Stimulated activated CD4-positive, alpha-beta T cell treated with anti-CD3 and anti-CD28 coated beads, TNF-alpha, amount 100 ng/mL, for 4 hours (primary cell): Measurements from ENCODE around the gene SERGEF.
"Not testable (repeated sequence)": the region's sequence is repeated elsewhere in the genome, so short reads cannot be mapped to it uniquely, and the experiment has no call there.

Source experiments
- DNase-seq, 3 experiments: peaks; one replicate each; pipeline ENCODE4 v3.0.0-alpha.2; 2020; ENCODE audit warnings: low read depth in 3 of 3

Gene SERGEF

DNA sequence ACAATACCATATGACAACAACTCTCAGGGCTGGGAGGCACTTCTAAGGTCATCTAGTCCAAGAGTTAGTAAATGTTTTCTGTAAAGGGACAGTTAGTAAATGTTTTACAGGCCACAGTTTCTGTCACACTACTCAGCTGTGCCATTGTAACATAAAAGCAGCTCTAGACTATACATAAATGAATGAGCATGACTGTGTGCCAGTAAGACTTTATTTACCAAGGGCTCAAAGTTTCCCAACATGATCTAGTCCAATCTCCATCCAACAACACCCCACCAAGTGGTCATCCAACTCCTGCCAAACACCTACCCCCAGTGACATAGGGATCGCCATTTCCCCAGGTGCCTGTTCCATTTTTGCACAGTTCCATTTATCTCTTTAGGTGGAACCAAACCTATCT is 12.1 kb downstream of the SERGEF start:
- DNase-seq: no peak

DNA sequence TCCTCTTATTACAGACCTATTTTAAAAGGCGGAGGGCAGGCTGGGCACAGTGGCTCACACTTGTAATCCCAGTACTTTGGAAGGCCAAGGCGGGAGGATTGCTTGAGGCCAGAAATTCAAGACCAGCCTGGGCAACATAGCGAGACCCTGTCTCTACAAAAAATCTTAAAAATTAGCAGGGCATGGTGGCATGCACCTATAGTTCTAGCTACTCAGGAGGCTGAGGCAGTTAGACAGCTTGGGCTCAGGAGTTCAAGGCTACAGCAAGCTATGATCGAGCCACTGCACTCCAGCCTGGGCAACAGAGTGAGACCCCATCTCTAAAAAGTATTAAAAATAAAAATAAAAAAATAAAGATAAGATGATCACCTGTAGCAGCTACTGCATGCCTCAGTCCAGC is 12.7 kb downstream of the SERGEF start:
- DNase-seq: not testable (repeated sequence)

GRCh38 chr11:17992916-17993315 is 19.9 kb downstream of the SERGEF start:
- no peak for DNase-seq

GRCh38 chr11:17991783-17992433 is 20.9 kb downstream of the SERGEF start:
- DNase-seq: peak in 1 of 3 experiments; percentile 31

DNA sequence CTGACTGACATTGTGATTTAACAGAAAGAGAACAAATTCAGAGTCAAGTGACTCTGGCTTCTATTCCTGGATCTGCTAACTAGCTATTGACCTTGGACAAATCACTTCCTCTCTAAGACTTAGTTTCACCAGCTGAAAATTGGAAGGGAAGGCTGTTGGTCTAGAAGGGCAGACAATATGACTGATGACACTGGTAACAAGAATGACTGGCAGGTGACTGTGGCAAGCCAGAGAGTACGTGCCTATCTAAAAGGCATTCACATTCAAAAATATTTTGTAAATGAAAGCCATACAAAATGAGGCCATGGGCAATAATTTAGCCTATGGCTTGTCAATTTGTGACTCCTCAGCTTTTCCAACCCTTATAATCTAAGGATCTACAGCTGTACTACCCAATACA is 23.5 kb downstream of the SERGEF start:
- no peak for DNase-seq

DNA sequence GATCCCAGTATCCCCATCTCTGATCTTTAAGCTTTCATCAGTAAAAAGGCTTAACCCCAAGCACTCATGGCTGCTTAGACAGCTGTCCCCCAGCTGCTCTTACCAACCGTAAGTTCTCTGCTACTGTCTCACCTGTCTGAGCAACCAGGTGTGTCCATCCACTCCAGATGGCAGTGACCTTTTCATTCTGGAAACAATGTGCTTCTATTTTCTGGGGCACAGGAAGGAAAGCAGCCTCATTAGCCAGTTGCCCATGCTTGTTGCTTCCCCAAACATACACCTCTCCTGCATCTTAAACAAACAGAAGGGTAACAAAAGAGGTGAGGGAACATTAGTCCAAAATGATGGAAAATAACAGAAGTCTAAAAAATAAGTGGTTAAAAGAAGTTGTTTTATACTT is 24.4 kb downstream of the SERGEF start:
- no peak for DNase-seq

GRCh38 chr11:17987826-17988225 is 25.0 kb downstream of the SERGEF start:
- DNase-seq: no peak

DNA sequence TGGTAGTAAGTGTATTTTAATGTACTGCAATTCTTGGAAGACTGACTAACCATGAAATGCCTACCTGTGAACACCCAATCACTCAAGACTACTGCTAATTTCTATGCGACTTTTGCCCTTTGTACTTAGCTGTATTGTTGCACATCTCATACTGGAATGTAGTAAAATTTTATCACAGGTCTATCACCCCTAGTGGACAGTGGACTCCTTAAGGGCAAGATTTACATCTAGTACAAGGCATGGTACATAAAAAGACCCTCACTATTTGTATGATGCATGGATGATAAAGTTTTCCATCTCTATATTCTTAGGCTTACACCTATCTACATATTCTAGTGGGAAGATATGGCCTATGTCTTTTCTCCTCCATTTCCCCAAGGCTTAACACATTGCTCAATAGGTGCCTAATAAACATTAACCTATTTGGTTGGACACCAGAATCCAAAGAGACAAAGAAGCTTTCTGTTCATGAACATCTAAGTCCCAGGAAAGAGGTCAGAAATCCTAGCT is 26.1 kb downstream of the SERGEF start:
- DNase-seq: no peak

DNA sequence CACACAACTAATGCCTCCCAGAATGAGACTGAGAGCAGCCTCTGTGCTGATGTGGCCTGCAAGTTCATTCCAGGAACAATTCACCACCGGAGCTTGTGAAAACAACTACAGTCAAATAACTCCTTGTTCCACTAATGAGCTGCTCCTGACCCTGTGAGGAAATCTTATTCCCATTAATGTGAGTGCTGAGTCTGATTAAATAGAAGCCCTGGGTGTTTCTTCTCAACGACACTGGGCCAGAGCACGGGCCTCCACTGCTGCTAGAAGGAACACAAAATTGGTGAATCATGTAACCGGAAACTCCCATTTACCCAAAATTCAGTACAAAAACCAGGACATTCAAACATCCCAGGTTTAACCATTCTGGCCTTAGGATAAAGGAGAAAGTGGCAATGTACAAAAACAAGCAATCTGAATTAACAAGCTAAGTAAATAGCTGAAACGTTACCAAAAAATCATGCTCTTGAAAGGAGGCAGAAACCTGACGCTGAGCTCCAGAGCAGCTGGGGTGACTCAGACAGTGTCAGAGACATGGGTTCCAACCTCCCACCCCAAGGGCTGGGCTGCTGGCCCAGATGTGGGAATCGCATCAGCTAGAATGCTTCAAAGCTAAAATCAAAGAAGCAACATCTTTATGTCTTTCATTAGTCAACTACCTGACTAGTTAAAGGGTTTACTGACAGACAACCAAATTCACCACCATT is 26.7 kb downstream of the SERGEF start:
- DNase-seq: no peak

DNA sequence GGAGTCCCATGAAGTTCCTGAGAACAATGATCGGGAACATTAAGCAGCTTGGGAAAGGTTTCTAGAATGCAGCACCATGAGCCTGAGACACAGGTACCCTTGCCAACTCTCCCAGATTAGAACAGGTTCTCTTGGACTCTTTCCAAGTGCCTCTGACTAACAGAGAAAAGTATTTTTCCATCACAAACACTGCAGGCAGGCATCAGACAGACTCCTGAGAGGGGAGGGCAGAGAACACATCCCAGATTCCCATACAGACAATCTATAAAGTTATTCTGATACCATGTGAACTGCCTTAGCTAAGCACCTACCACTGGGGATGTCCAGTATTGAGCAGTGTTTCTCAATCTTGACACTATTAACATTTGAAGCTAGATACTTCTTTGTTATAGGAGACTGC is 27.3 kb downstream of the SERGEF start:
- no peak for DNase-seq

DNA sequence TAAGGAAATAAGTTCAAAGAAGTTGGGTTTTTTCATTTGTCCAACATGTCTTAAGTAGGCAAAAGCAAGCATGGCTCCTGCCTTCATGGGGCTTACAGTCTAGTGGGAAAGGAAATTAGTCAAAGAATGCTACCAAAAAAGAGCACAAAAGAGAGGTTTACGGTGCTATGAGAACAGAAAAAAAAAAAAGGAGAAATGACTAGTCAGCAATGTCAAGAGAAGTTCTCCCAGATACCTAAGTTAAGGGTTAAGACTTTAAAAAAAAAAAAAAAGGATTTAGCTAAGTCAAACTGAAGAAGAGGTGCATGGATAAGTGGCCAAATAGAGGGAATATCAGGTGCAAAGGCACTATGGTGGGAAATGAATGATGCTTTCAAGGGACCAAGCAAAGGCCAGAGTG is 29.3 kb downstream of the SERGEF start:
- no peak for DNase-seq

DNA sequence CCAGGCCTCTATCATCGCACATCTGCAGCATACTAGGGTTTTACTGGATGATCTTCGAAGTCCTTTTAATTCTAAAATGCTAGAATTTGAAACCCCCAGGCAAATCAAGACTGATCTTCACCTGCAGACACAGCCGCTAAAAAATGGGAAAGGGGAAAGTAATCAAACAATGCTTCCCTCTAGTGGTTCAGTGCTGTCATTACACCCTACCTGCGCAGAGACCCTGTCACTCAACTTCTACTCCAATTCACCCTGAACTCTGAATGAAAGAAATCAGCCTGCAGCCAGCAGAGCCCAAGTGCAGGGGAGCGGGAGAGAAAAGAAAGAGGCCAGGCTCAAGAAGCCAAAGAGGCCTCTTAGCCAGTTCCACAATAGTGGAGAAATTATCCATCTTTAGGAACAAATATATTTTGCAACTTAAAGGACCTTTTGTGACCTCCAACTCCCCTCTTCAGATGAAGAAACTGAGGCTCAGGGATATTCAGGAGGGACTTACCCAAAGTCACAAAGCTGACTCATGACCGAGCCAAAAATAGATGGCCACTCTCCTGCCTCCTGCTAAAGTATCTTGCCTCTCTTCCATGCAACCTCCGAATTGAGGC is 33.0 kb downstream of the SERGEF start:
- peak in 1 of 3 experiments; percentile 2 for DNase-seq

DNA sequence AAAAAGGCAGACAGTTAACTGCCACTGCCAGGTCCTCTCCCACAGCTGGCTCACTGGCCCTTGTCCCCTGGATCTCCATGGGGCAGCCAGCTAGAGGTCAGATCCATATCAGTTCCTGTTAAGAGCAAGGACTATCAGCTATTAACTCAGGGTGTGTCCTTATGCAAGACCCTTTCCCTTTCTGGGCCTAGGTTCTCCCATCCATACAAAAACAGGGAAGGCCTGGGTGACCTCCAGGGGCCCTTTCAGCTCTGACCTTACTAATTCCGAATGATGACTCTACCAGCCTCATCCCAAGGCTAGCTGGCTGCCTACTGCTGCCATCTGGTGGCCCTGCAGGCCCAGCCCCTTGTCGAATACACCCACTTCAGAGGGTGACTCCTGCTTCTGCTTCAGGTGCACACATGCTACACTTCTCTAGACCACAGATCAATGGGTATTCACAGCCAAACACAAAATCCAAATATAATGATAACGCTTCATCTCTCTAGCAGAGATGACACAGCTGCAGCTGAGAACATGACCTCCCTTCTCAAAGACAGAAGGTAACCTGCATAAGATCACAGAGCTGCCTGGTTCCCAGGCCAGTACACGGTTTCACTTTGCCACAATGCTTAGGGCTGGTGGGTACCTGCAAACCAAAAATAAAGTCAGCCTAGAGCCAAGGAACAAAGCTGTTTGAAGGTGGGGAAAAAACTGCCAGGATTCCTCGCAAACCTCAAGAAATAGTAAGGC is 34.1 kb downstream of the SERGEF start:
- no peak for DNase-seq

DNA sequence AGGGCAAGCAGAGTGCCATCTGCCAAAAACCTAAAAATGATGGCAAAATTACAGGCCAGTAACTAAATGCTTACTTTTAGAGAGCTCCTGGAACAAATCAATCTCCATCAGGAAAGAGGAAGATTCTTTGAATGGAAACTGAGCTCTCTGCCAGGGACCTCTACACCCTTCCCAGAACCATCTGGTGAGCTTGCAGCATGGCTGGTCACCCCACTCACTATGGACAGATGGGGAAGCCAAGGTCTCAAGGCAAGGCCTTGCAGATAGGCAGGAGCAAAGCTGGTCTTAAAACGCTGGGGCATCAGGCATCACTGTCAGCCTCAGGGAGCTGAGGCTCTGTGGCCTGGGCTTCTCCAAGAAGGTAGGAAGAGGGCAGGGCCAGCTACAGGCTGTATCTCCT is 36.2 kb downstream of the SERGEF start:
- no peak for DNase-seq

- no peak for DNase-seq
Observed at GRCh38 chr11:17974246-17974645, 38.6 kb downstream of the SERGEF start.

DNA sequence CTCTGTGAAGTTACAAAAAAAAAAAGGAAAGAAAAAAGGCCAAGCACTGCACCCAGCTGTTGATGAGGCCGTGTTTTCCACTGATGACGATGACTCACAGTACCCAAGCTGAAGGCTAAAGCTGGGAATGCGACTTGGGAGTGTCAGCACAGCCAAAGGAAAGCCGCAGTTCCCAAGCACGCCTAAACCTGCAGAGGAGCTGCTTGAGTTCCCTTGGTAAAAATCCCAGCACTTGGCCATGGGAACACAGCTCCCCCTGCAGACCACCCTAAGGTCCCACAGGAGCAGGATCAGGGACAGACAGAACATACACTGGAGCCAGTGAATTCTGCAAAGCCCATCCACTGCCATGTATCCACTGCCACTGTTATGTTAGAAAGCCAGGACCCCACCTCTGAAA is 39.9 kb downstream of the SERGEF start:
- no peak for DNase-seq

GRCh38 chr11:17968206-17968605 is 44.6 kb downstream of the SERGEF start:
- no peak for DNase-seq

- no peak for DNase-seq
Observed at GRCh38 chr11:17967661-17968060, 45.2 kb downstream of the SERGEF start.

- no peak for DNase-seq
Observed at GRCh38 chr11:17960091-17960490, 52.8 kb downstream of the SERGEF start.

- DNase-seq: no peak
Observed at GRCh38 chr11:17958446-17958845, 54.4 kb downstream of the SERGEF start.

GRCh38 chr11:17954395-17955252 is 58.2 kb downstream of the SERGEF start:
- no peak for DNase-seq
